ENCODE measurements around the gene BRINP3. TPM values are rescaled to one million over a fixed set of nuclear protein-coding genes. Genes with fewer than 3 reads are reported as not detected.

The BRINP3 gene
- total and polyA plus RNA-seq, 3 experiments from 2014 or later, result not detected

DNA sequence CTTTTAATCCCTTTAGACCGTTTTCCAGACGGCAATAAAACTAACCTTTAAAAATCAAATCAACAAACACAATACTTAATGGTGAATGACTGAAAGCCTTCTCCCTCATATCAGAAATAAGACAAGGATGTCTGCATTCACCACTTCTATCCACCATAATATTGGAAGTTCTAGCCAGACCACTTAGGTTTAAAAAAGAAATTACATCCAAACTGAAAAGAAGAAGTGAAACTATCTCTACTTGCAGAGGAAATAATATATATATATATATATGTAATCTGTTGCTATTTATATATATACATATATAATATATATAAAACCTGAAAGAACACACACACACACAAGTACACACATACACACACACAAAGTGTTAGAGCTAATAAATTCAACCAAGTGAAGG is 100.4 kb downstream of the BRINP3 start:
- peaks cover 0 to 23% (median 5%) of the 10 kb centered on the region in 5 donors for H3K9me3 Mint-ChIP-seq
- no peaks in the 10 kb centered on the region for H3K4me1 Mint-ChIP-seq
- Histone ChIP-seq H3K4me1 (ENCODE audit: insufficient read depth, low read length) (no peaks in the 10 kb centered on the region), H3K27me3 (ENCODE audit: insufficient read depth, low read length, poor library complexity, severe bottlenecking) (no peaks in the 10 kb centered on the region), H3K27ac (ENCODE audit: low read depth, low read length) (no peak overlapping the region), H3K9me3 (ENCODE audit: low read length) (no peaks in the 10 kb centered on the region), H3K4me3 (ENCODE audit: low read length) (no peak overlapping the region), H3K36me3 (ENCODE audit: insufficient read depth, low read length) (no peaks in the 10 kb centered on the region)
- no peaks in the 10 kb centered on the region for H3K36me3 Mint-ChIP-seq
- CTCF ChIA-PET, result no interaction called here
- DNase-seq, result no peak
- POLR2A ChIA-PET, result no interaction called here
- H3K27ac Mint-ChIP-seq, result peak overlapping the region in 1 of 8 donors; percentile 54
- H3K27me3 Mint-ChIP-seq, result no peaks in the 10 kb centered on the region
- no peak overlapping the region for H3K4me3 Mint-ChIP-seq

DNA sequence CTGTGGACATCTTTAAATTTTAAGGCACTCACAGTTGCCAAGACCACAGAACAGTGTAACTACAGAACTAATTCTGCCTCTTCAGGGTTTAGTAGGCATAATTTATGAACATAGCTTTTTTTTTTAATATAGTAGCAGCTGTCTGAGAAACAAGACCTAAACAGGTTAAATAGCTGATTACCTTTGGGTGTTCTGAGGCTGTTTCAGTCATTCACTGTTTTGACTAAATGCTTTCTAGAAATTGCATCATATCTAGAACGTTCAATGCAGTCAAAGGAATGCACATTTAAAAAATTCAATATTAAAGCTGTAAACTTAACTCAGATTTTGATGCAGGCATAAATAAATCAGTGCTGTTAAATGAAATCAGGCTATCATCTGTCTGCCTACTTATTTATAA is 101.6 kb downstream of the BRINP3 start:
- peaks cover under 1 to 22% (median 7%) of the 10 kb centered on the region in 5 donors for H3K9me3 Mint-ChIP-seq
- H3K4me3 Mint-ChIP-seq, result no peak overlapping the region
- no peaks in the 10 kb centered on the region for H3K36me3 ChIP-seq (ENCODE audit: insufficient read depth, low read length)
- no peaks in the 10 kb centered on the region for H3K27me3 ChIP-seq (ENCODE audit: insufficient read depth, low read length, poor library complexity, severe bottlenecking)
- H3K36me3 Mint-ChIP-seq, result no peaks in the 10 kb centered on the region
- H3K4me1 ChIP-seq (ENCODE audit: insufficient read depth, low read length), result no peaks in the 10 kb centered on the region
- no peak overlapping the region for H3K4me3 ChIP-seq (ENCODE audit: low read length)
- no peak overlapping the region for H3K27ac Mint-ChIP-seq
- POLR2A ChIA-PET, result no interaction called here
- H3K27me3 Mint-ChIP-seq, result no peaks in the 10 kb centered on the region
- no peaks in the 10 kb centered on the region for H3K9me3 ChIP-seq (ENCODE audit: low read length)
- no peaks in the 10 kb centered on the region for H3K4me1 Mint-ChIP-seq
- H3K27ac ChIP-seq (ENCODE audit: low read depth, low read length), result no peak overlapping the region
- CTCF ChIA-PET, result no interaction called here
- no peak for DNase-seq

DNA sequence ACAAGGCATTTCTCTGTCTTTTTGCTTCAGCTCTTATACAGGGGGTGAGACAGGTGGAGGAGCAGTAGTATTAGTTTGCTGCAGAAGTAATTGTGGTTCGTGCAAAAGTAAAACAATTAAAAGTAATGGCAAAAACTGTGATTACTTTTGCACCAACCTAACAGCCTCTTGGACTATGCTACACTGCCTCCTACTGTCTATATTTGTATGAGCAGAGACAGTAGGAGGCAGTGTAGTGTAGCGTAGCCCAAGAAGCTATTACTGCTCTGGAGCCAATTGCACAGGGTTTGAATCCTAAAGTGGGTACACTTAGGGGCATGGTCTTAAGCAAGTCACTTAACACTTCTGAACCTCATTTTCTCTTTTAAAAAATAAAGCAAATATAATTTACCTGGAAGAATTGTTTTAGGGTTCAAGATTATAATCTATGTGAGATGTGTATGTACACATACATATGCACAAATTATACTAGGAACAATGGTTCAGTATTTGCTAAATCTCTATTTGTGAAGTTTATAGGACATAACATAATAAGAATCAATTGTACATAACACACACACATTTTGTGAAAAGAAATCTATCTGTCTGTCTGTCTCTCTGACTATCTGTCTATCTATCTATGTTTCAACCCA is 103.8 kb downstream of the BRINP3 start:
- ChIA-PET CTCF (no interaction called here), POLR2A (no interaction called here)
- no peaks in the 10 kb centered on the region for H3K36me3 Mint-ChIP-seq
- no peaks in the 10 kb centered on the region for H3K4me1 Mint-ChIP-seq
- Histone ChIP-seq H3K36me3 (ENCODE audit: insufficient read depth, low read length) (no peaks in the 10 kb centered on the region), H3K27me3 (ENCODE audit: insufficient read depth, low read length, poor library complexity, severe bottlenecking) (no peaks in the 10 kb centered on the region), H3K4me3 (ENCODE audit: low read length) (no peak overlapping the region), H3K27ac (ENCODE audit: low read depth, low read length) (no peak overlapping the region), H3K4me1 (ENCODE audit: insufficient read depth, low read length) (no peaks in the 10 kb centered on the region), H3K9me3 (ENCODE audit: low read length) (no peaks in the 10 kb centered on the region)
- H3K9me3 Mint-ChIP-seq, result peaks cover 0 to 18% (median 5%) of the 10 kb centered on the region in 5 donors
- no peak for DNase-seq
- H3K27me3 Mint-ChIP-seq, result no peaks in the 10 kb centered on the region
- H3K27ac Mint-ChIP-seq, result no peak overlapping the region
- H3K4me3 Mint-ChIP-seq, result no peak overlapping the region

DNA sequence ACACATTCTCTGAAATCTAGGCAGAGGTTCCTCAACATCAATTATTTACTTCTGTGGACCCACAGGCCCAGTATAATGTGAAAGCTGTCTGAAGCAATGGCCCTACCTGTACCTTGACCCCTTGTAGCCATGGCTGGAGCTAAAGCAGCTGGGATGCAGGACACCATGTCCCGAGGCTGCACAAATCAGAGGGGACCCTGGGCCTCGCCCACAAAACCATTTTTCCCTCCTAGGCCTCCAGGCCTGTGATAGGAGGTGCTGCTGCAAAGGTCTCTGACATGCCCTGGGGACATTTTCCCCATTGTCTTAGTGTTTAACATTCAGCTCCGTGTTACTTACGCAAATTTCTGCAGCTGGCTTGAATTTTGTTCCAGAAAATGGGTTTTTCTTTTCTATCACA is 110.5 kb downstream of the BRINP3 start:
- H3K27ac ChIP-seq (ENCODE audit: low read depth, low read length), result no peak overlapping the region
- Mint-ChIP-seq H3K4me3 (no peak overlapping the region), H3K36me3 (no peaks in the 10 kb centered on the region), H3K27me3 (no peaks in the 10 kb centered on the region), H3K4me1 (no peaks in the 10 kb centered on the region), H3K27ac (no peak overlapping the region), H3K9me3 (peaks cover 14 to 26% (median 15%) of the 10 kb centered on the region in 5 donors)
- no peak for DNase-seq
- ChIA-PET CTCF (no interaction called here), POLR2A (no interaction called here)
- no peaks in the 10 kb centered on the region for H3K27me3 ChIP-seq (ENCODE audit: insufficient read depth, low read length, poor library complexity, severe bottlenecking)
- H3K4me3 ChIP-seq (ENCODE audit: low read length), result no peak overlapping the region
- no peaks in the 10 kb centered on the region for H3K9me3 ChIP-seq (ENCODE audit: low read length)
- no peaks in the 10 kb centered on the region for H3K36me3 ChIP-seq (ENCODE audit: insufficient read depth, low read length)
- H3K4me1 ChIP-seq (ENCODE audit: insufficient read depth, low read length), result no peaks in the 10 kb centered on the region

DNA sequence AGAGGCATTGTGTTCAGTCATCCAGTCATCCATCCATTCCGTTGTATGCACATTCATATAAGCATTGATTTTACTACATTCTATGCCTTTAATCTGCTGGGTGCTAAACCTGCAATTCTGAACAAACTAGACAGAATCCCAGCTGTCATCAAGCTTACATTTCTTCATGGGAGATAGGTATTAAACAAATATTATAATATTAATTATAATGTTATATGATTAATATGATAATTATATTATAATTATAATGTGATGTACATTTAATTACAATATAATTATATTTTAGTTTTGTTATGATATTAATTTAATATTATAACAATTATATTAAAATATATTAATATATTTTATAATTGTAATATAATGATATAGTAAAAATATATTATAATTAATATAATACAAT is 112.4 kb downstream of the BRINP3 start:
- Histone ChIP-seq H3K4me1 (ENCODE audit: insufficient read depth, low read length) (no peaks in the 10 kb centered on the region), H3K27me3 (ENCODE audit: insufficient read depth, low read length, poor library complexity, severe bottlenecking) (no peaks in the 10 kb centered on the region), H3K4me3 (ENCODE audit: low read length) (no peak overlapping the region), H3K9me3 (ENCODE audit: low read length) (no peaks in the 10 kb centered on the region), H3K36me3 (ENCODE audit: insufficient read depth, low read length) (no peaks in the 10 kb centered on the region), H3K27ac (ENCODE audit: low read depth, low read length) (no peak overlapping the region)
- no peak for DNase-seq
- Mint-ChIP-seq H3K4me3 (no peak overlapping the region), H3K27ac (no peak overlapping the region), H3K36me3 (no peaks in the 10 kb centered on the region), H3K4me1 (no peaks in the 10 kb centered on the region), H3K27me3 (no peaks in the 10 kb centered on the region), H3K9me3 (peaks cover 14 to 26% (median 20%) of the 10 kb centered on the region in 5 donors)
- ChIA-PET POLR2A (no interaction called here), CTCF (no interaction called here)

DNA sequence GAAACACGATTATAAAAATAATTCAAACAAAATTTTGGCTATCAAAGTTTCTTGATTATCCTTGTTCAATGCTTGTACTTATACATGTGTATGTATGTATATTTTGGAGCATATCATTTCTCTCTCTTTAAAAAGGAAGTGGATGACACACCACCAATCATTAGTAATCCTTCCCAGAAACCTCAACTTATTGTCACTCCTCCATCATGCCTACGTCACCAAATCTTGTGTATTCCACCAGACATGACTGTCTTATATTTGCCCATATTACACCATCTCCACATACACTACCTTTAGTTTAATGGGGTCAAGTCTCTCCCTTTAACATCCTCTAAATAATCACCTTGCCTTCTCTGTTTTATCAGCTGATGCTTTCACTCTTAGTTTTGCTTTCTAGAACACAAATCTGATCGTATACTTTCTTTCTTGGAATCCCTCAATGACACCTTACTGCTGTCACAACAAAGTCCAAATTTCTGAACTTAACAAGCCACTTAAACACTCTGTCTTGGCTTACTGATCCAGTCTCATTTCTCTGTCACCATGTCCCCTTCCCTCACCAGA is 124.0 kb downstream of the BRINP3 start:
- CTCF ChIA-PET, result no interaction called here
- Histone ChIP-seq H3K4me3 (ENCODE audit: low read length) (no peak overlapping the region), H3K9me3 (ENCODE audit: low read length) (no peaks in the 10 kb centered on the region), H3K27me3 (ENCODE audit: insufficient read depth, low read length, poor library complexity, severe bottlenecking) (no peaks in the 10 kb centered on the region), H3K27ac (ENCODE audit: low read depth, low read length) (no peak overlapping the region), H3K36me3 (ENCODE audit: insufficient read depth, low read length) (no peaks in the 10 kb centered on the region), H3K4me1 (ENCODE audit: insufficient read depth, low read length) (no peaks in the 10 kb centered on the region)
- H3K4me3 Mint-ChIP-seq, result no peak overlapping the region
- POLR2A ChIA-PET, result no interaction called here
- H3K4me1 Mint-ChIP-seq, result no peaks in the 10 kb centered on the region
- no peak overlapping the region for H3K27ac Mint-ChIP-seq
- DNase-seq, result no peak
- H3K9me3 Mint-ChIP-seq, result peaks cover 0 to 27% (median 8%) of the 10 kb centered on the region in 5 donors
- H3K27me3 Mint-ChIP-seq, result no peaks in the 10 kb centered on the region
- H3K36me3 Mint-ChIP-seq, result no peaks in the 10 kb centered on the region

DNA sequence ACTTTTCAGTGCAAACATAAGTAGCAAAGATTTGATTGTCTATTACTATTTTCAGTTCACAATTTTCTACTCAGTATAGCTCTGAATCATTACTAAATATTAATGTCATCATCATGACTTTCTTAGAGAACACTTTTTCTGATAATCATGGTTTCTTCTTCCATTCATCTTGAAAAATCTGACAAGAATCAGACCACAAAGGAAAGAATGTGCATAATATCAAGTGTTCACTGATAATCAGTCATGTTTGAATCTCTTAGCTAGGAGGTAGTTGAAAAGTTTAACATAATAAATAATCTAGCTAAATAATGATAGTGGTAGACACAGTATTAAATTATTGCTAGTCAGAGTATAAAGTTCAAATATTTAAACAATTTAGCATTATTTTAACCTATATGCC is 133.2 kb downstream of the BRINP3 start:
- no peak for DNase-seq
- Mint-ChIP-seq H3K27me3 (no peaks in the 10 kb centered on the region), H3K4me3 (no peak overlapping the region), H3K27ac (no peak overlapping the region), H3K9me3 (peaks cover 0 to 42% (median 2%) of the 10 kb centered on the region in 5 donors), H3K4me1 (no peaks in the 10 kb centered on the region), H3K36me3 (no peaks in the 10 kb centered on the region)
- Histone ChIP-seq H3K9me3 (ENCODE audit: low read length) (no peaks in the 10 kb centered on the region), H3K4me3 (ENCODE audit: low read length) (no peak overlapping the region), H3K4me1 (ENCODE audit: insufficient read depth, low read length) (no peaks in the 10 kb centered on the region), H3K27me3 (ENCODE audit: insufficient read depth, low read length, poor library complexity, severe bottlenecking) (no peaks in the 10 kb centered on the region), H3K27ac (ENCODE audit: low read depth, low read length) (no peak overlapping the region), H3K36me3 (ENCODE audit: insufficient read depth, low read length) (no peaks in the 10 kb centered on the region)
- POLR2A ChIA-PET, result no interaction called here
- CTCF ChIA-PET, result no interaction called here

DNA sequence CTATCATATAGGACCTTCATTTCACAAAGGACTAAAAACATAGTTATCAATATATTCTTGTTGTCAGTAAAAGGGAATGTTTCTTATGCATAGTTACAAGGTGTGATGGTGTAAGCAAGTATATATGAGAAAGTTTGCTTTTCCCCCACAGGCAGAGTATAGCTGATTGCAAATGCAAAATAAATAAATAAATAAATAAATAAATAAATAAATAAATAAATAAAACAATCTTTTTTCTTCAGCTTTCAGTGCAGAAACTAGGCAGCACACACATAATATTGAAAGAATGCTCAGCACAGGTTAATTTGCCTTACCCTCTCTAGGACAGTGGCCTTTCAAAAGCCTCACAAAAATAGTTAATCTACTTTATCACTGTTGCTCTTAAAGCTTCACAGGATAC is 138.8 kb downstream of the BRINP3 start:
- H3K27ac ChIP-seq (ENCODE audit: low read depth, low read length), result no peak overlapping the region
- H3K4me1 Mint-ChIP-seq, result no peaks in the 10 kb centered on the region
- H3K27me3 ChIP-seq (ENCODE audit: insufficient read depth, low read length, poor library complexity, severe bottlenecking), result no peaks in the 10 kb centered on the region
- H3K36me3 ChIP-seq (ENCODE audit: insufficient read depth, low read length), result no peaks in the 10 kb centered on the region
- H3K9me3 Mint-ChIP-seq, result peaks cover 6 to 42% (median 9%) of the 10 kb centered on the region in 5 donors
- DNase-seq, result no peak
- no peak overlapping the region for H3K4me3 Mint-ChIP-seq
- H3K27ac Mint-ChIP-seq, result no peak overlapping the region
- ChIA-PET POLR2A (no interaction called here), CTCF (no interaction called here)
- H3K27me3 Mint-ChIP-seq, result no peaks in the 10 kb centered on the region
- H3K36me3 Mint-ChIP-seq, result no peaks in the 10 kb centered on the region
- H3K4me1 ChIP-seq (ENCODE audit: insufficient read depth, low read length), result no peaks in the 10 kb centered on the region
- no peak overlapping the region for H3K4me3 ChIP-seq (ENCODE audit: low read length)
- no peaks in the 10 kb centered on the region for H3K9me3 ChIP-seq (ENCODE audit: low read length)
